ENCODE data around the gene RFC1.
"Not testable (repeated sequence)": the region's sequence is repeated elsewhere in the genome, so short reads cannot be mapped to it uniquely, and the experiment has no call there.

Gene RFC1

GRCh38 chr4:39365830-39366771, at the start of gene RFC1:
Gene RFC1, minus strand, starts transcription at chr4:39366362. Its CDS starts 121 bp downstream, at chr4:39366241.
- Histone ChIP-seq H3K4me3 (replicated peaks; ENCODE audit: low read depth, low read length) (peak within 1 kb of the TSS; percentile 80), H3K36me3 (ENCODE audit: control insufficient read depth, insufficient read depth, low read length) (no peaks in the 10 kb centered on the region), H3K27me3 (replicated peaks; ENCODE audit: control insufficient read depth, insufficient read depth, low read length) (no peaks in the 10 kb centered on the region)
- no peak for TF ChIP-seq CTCF (IDR thresholded peaks at IDR 0.05; ENCODE audit: insufficient read depth, low read length, poor library complexity, severe bottlenecking)
- peak; percentile 92 for DNase-seq (ENCODE audit: extremely low read depth, insufficient read length)

- Histone ChIP-seq H3K27me3 (replicated peaks; ENCODE audit: control insufficient read depth, insufficient read depth, low read length) (no peaks in the 10 kb centered on the region), H3K4me3 (replicated peaks; ENCODE audit: low read depth, low read length) (no peak overlapping the region), H3K36me3 (ENCODE audit: control insufficient read depth, insufficient read depth, low read length) (no peaks in the 10 kb centered on the region)
- TF ChIP-seq CTCF (IDR thresholded peaks at IDR 0.05; ENCODE audit: insufficient read depth, low read length, poor library complexity, severe bottlenecking): no peak
- no peak for DNase-seq (ENCODE audit: extremely low read depth, insufficient read length)
Measured at GRCh38 chr4:39415678-39416283, 49.6 kb upstream of the RFC1 start.

- not testable (repeated sequence) for DNase-seq (ENCODE audit: extremely low read depth, insufficient read length); H3K36me3 ChIP-seq (ENCODE audit: control insufficient read depth, insufficient read depth, low read length); H3K27me3 ChIP-seq (replicated peaks; ENCODE audit: control insufficient read depth, insufficient read depth, low read length); H3K4me3 ChIP-seq (replicated peaks; ENCODE audit: low read depth, low read length)
Measured at GRCh38 chr4:39411561-39411960, 45.4 kb upstream of the RFC1 start.

- H3K27me3 ChIP-seq (replicated peaks; ENCODE audit: control insufficient read depth, insufficient read depth, low read length): no peaks in the 10 kb centered on the region
- TF ChIP-seq CTCF (IDR thresholded peaks at IDR 0.05; ENCODE audit: insufficient read depth, low read length, poor library complexity, severe bottlenecking): peak; percentile 24
- DNase-seq (ENCODE audit: extremely low read depth, insufficient read length): no peak
- H3K4me3 ChIP-seq (replicated peaks; ENCODE audit: low read depth, low read length): no peak overlapping the region
- H3K36me3 ChIP-seq (ENCODE audit: control insufficient read depth, insufficient read depth, low read length): no peaks in the 10 kb centered on the region
Measured at GRCh38 chr4:39410415-39410814, 44.3 kb upstream of the RFC1 start.

- Histone ChIP-seq H3K36me3 (ENCODE audit: control insufficient read depth, insufficient read depth, low read length) (no peaks in the 10 kb centered on the region), H3K4me3 (replicated peaks; ENCODE audit: low read depth, low read length) (no peak overlapping the region), H3K27me3 (replicated peaks; ENCODE audit: control insufficient read depth, insufficient read depth, low read length) (no peaks in the 10 kb centered on the region)
- DNase-seq (ENCODE audit: extremely low read depth, insufficient read length): no peak
- TF ChIP-seq CTCF (IDR thresholded peaks at IDR 0.05; ENCODE audit: insufficient read depth, low read length, poor library complexity, severe bottlenecking): no peak
Measured at GRCh38 chr4:39407584-39407885, 41.4 kb upstream of the RFC1 start.

- no peak for DNase-seq (ENCODE audit: extremely low read depth, insufficient read length)
- H3K27me3 ChIP-seq (replicated peaks; ENCODE audit: control insufficient read depth, insufficient read depth, low read length): no peaks in the 10 kb centered on the region
- H3K36me3 ChIP-seq (ENCODE audit: control insufficient read depth, insufficient read depth, low read length): no peaks in the 10 kb centered on the region
- no peak for TF ChIP-seq CTCF (IDR thresholded peaks at IDR 0.05; ENCODE audit: insufficient read depth, low read length, poor library complexity, severe bottlenecking)
- H3K4me3 ChIP-seq (replicated peaks; ENCODE audit: low read depth, low read length): no peak within 1 kb of the TSS
Measured at GRCh38 chr4:39406763-39407583, 40.8 kb upstream of the RFC1 start, which contains the start of gene KLB. Gene KLB, plus strand, starts transcription at chr4:39406930. Its CDS starts 20 bp downstream, at chr4:39406950.

- H3K36me3 ChIP-seq (ENCODE audit: control insufficient read depth, insufficient read depth, low read length); H3K4me3 ChIP-seq (replicated peaks; ENCODE audit: low read depth, low read length); H3K27me3 ChIP-seq (replicated peaks; ENCODE audit: control insufficient read depth, insufficient read depth, low read length); DNase-seq (ENCODE audit: extremely low read depth, insufficient read length): not testable (repeated sequence)
Measured at GRCh38 chr4:39401640-39402039, 35.5 kb upstream of the RFC1 start.
